ENCODE data around the gene BTNL9. TPM values are rescaled to one million over a fixed set of nuclear protein-coding genes. Genes with fewer than 3 reads are reported as not detected.
A peak's percentile ranks its signal among the peaks of the same experiment; 100 is the strongest.

The BTNL9 gene
- total RNA-seq, 2 donors from 2014 or later, result 0.55 TPM; not detected in 1

DNA sequence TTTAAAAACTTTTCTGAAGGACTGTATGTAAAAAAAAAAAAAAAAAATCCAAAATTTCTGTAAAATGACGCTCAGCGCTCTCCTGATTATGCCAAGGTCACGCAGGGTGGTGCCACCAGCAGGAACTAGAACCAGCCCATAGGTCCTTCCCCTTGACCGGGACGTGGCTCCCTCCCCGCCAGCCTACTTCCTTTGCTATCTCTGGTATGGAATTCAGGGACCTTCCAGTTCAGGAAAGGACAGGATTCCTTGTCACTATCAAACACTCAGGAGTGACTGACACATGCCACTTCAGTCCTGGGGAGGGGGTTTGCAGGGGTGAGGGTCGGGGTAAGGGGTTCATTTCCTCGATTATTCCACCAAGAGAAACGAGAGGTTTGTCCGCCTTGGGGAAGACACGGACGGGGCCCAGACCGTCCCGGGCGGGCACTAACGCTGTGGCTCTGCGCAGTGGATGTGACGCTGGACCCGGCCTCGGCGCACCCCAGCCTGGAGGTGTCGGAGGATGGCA is 18.8 kb downstream of the BTNL9 start:
- Mint-ChIP-seq H3K4me3 (no peak overlapping the region), H3K9me3 (no peaks in the 10 kb centered on the region), H3K36me3 (ENCODE audit: insufficient read depth in 2 of 2) (no peaks in the 10 kb centered on the region), H3K27me3 (ENCODE audit: low read depth) (peaks cover 94% of the 10 kb centered on the region), H3K4me1 (ENCODE audit: low read depth) (peaks cover 18% of the 10 kb centered on the region), H3K27ac (no peak overlapping the region)
- no peak for DNase-seq
- ATAC-seq (replicated peaks in 1 of 2), result no peak

GRCh38 chr5:181059297-181060230 is 19.5 kb downstream of the BTNL9 start:
- ATAC-seq (replicated peaks in 1 of 2) (peak in 1 of 2 donors; percentile 39), DNase-seq (no peak)
- H3K27ac Mint-ChIP-seq, result no peak overlapping the region
- no peaks in the 10 kb centered on the region for H3K36me3 Mint-ChIP-seq (ENCODE audit: insufficient read depth in 2 of 2)
- peak overlapping the region in 1 of 2 donors; percentile 48 for H3K4me3 Mint-ChIP-seq
- peaks cover 11% of the 10 kb centered on the region for H3K4me1 Mint-ChIP-seq (ENCODE audit: low read depth)
- H3K9me3 Mint-ChIP-seq, result no peaks in the 10 kb centered on the region
- peaks cover 87% of the 10 kb centered on the region for H3K27me3 Mint-ChIP-seq (ENCODE audit: low read depth)

GRCh38 chr5:181060231-181060590 is 20.1 kb downstream of the BTNL9 start:
- Mint-ChIP-seq H3K4me1 (ENCODE audit: low read depth) (peaks cover 10% of the 10 kb centered on the region), H3K36me3 (ENCODE audit: insufficient read depth in 2 of 2) (no peaks in the 10 kb centered on the region), H3K27me3 (ENCODE audit: low read depth) (peaks cover 85% of the 10 kb centered on the region), H3K9me3 (no peaks in the 10 kb centered on the region), H3K4me3 (no peak overlapping the region), H3K27ac (no peak overlapping the region)
- DNase-seq, result no peak
- ATAC-seq (replicated peaks in 1 of 2), result no peak

- H3K4me3 Mint-ChIP-seq, result no peak overlapping the region
- H3K36me3 Mint-ChIP-seq (ENCODE audit: insufficient read depth in 2 of 2), result no peaks in the 10 kb centered on the region
- DNase-seq (no peak), ATAC-seq (replicated peaks in 1 of 2) (peak; percentile 29 to 58)
- no peak overlapping the region for H3K27ac Mint-ChIP-seq
- H3K9me3 Mint-ChIP-seq, result no peaks in the 10 kb centered on the region
- H3K27me3 Mint-ChIP-seq (ENCODE audit: low read depth), result peaks cover 84% of the 10 kb centered on the region
- peaks cover 10% of the 10 kb centered on the region for H3K4me1 Mint-ChIP-seq (ENCODE audit: low read depth)
Observed at GRCh38 chr5:181060924-181061323, 20.9 kb downstream of the BTNL9 start.

- H3K27ac Mint-ChIP-seq, result no peak overlapping the region
- H3K27me3 Mint-ChIP-seq (ENCODE audit: low read depth), result peaks cover 84% of the 10 kb centered on the region
- H3K9me3 Mint-ChIP-seq, result no peaks in the 10 kb centered on the region
- no peak for DNase-seq
- peaks cover 10% of the 10 kb centered on the region for H3K4me1 Mint-ChIP-seq (ENCODE audit: low read depth)
- H3K36me3 Mint-ChIP-seq (ENCODE audit: insufficient read depth in 2 of 2), result no peaks in the 10 kb centered on the region
- H3K4me3 Mint-ChIP-seq, result no peak overlapping the region
- ATAC-seq (replicated peaks in 1 of 2), result no peak
Observed at GRCh38 chr5:181061645-181062044, 21.6 kb downstream of the BTNL9 start.

- no peaks in the 10 kb centered on the region for H3K9me3 Mint-ChIP-seq
- no peaks in the 10 kb centered on the region for H3K36me3 Mint-ChIP-seq (ENCODE audit: insufficient read depth in 2 of 2)
- ATAC-seq (replicated peaks in 1 of 2) (no peak), DNase-seq (no peak)
- no peak overlapping the region for H3K27ac Mint-ChIP-seq
- H3K4me3 Mint-ChIP-seq, result no peak overlapping the region
- H3K4me1 Mint-ChIP-seq (ENCODE audit: low read depth), result peaks cover 10% of the 10 kb centered on the region
- peaks cover 81% of the 10 kb centered on the region for H3K27me3 Mint-ChIP-seq (ENCODE audit: low read depth)
Observed at GRCh38 chr5:181062631-181063030, 22.6 kb downstream of the BTNL9 start.

DNA sequence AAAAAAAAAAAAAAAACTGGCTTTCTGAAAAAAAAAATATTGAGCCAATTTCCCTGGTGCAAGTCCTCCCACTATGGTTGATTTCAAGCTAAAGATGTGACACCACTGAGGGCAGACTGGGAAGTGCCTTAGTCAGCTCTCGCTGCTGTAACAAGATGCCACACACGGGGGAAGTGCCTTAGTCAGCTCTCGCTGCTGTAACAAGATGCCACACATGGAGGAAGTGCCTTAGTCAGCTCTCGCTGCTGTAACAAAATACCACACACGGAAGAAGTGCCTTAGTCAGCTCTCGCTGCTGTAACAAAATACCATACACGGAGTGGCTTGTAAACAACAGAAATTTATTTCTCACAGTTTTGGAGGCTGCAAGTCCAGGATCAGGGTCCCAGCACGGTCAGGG is 23.4 kb downstream of the BTNL9 start:
- Mint-ChIP-seq H3K4me1 (ENCODE audit: low read depth) (peaks cover 10% of the 10 kb centered on the region), H3K9me3 (no peaks in the 10 kb centered on the region), H3K27ac (no peak overlapping the region), H3K36me3 (ENCODE audit: insufficient read depth in 2 of 2) (no peaks in the 10 kb centered on the region), H3K4me3 (no peak overlapping the region), H3K27me3 (ENCODE audit: low read depth) (peaks cover 81% of the 10 kb centered on the region)
- DNase-seq (no peak), ATAC-seq (replicated peaks in 1 of 2) (no peak)

- ATAC-seq (replicated peaks in 1 of 2), result no peak
- Mint-ChIP-seq H3K36me3 (ENCODE audit: insufficient read depth in 2 of 2) (no peaks in the 10 kb centered on the region), H3K4me1 (ENCODE audit: low read depth) (peaks cover 9% of the 10 kb centered on the region), H3K27ac (no peak overlapping the region), H3K4me3 (no peak overlapping the region), H3K9me3 (no peaks in the 10 kb centered on the region), H3K27me3 (ENCODE audit: low read depth) (peaks cover 86% of the 10 kb centered on the region)
- no peak for DNase-seq
Observed at GRCh38 chr5:181064987-181065386, 24.9 kb downstream of the BTNL9 start.

DNA sequence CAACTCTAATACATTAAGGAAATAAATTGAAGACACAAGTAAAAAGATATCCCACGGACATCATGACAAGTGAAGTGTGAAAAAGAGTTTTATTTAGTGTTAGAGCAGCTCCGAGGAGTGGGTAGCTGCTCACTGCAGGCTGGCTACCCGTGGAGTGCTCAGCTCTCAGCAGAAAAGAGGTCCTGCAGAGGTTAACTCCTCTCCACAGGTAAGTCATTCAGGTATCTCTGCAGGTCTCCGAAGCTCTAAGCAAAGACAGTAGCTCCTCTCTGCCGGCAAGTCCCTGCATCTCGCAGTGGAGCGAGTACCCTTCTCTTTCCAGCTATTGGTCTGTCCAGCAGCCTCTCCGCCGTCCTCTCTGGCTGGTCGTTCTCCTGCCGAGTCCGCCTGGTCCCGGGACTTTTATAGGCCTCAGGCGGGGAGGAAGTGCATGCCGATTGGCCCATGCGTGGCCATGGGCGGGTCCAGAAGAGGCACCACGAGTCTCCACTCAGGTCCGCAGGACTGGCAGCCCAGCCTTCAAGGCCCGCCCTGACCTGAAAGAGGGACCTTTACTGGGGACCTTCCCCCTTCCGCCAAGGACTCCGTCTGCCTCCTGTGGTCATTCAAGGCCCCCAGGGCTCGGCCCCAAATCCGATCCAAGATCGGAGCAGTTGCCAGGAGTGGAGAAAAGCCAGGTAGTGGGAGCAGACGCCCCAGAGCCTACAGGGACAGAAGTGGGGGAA is 29.9 kb downstream of the BTNL9 start:
- H3K4me1 Mint-ChIP-seq (ENCODE audit: low read depth), result peaks cover 7% of the 10 kb centered on the region
- H3K27me3 Mint-ChIP-seq (ENCODE audit: low read depth), result peaks cover 56% of the 10 kb centered on the region
- H3K4me3 Mint-ChIP-seq, result peak overlapping the region in 1 of 2 donors; percentile 60
- H3K36me3 Mint-ChIP-seq (ENCODE audit: insufficient read depth in 2 of 2), result no peaks in the 10 kb centered on the region
- H3K27ac Mint-ChIP-seq, result no peak overlapping the region
- no peaks in the 10 kb centered on the region for H3K9me3 Mint-ChIP-seq
- peak in 1 of 2 donors; percentile 11 for DNase-seq
- peak in 1 of 2 donors; percentile 41 for ATAC-seq (replicated peaks in 1 of 2)

DNA sequence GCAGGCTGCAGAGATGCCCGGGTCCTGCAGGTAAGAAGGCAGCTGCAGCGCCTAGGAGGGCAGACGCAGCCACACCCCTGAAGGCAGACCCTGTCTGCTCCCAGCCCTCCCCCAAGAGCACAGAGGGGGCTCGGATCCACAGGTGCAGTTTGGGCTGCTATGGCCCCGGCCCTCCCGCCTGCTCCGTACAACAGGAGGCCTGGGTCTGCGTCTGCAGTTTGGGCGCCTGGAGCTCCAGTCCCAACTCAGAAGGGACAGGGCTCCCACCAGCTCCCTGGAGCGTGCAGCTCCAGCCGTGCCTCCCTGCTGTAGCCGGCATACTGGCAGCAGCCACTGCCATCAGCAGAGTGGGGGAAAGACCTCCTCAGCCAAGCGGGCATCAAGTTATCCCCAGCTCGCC is 30.5 kb downstream of the BTNL9 start:
- Mint-ChIP-seq H3K4me1 (ENCODE audit: low read depth) (peaks cover 7% of the 10 kb centered on the region), H3K27me3 (ENCODE audit: low read depth) (peaks cover 50% of the 10 kb centered on the region), H3K9me3 (no peaks in the 10 kb centered on the region), H3K27ac (no peak overlapping the region), H3K4me3 (no peak overlapping the region), H3K36me3 (ENCODE audit: insufficient read depth in 2 of 2) (no peaks in the 10 kb centered on the region)
- DNase-seq (no peak), ATAC-seq (replicated peaks in 1 of 2) (no peak)

DNA sequence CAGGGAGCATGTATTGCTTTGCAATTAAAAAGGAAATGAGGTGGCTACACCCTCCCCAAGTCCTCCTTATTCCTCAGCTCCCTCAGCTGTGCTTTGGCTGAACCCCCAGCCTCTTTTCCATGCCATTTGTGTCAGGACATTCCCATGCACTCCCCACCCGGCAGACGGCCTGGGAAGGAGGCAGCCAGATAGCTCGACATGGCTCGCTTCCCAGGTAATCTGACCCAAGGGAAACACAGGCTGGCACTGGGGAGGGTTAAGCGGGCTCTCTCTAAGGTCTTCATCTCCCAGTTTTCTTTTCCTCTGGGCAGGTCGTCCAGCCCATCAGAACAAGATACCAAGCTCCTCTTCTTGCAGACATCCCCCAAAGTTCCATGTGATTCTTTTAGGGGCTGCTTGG is 31.2 kb downstream of the BTNL9 start:
- DNase-seq, result no peak
- Mint-ChIP-seq H3K4me3 (no peak overlapping the region), H3K27ac (no peak overlapping the region), H3K27me3 (ENCODE audit: low read depth) (peaks cover 43% of the 10 kb centered on the region), H3K4me1 (ENCODE audit: low read depth) (peaks cover 7% of the 10 kb centered on the region), H3K36me3 (ENCODE audit: insufficient read depth in 2 of 2) (no peaks in the 10 kb centered on the region), H3K9me3 (peaks cover 0 to 2% of the 10 kb centered on the region in 2 donors)
- ATAC-seq (replicated peaks in 1 of 2), result no peak

- no peak for DNase-seq
- Mint-ChIP-seq H3K27me3 (ENCODE audit: low read depth) (peaks cover 20% of the 10 kb centered on the region), H3K9me3 (peaks cover 0 to 2% of the 10 kb centered on the region in 2 donors), H3K4me3 (no peak overlapping the region), H3K36me3 (ENCODE audit: insufficient read depth in 2 of 2) (no peaks in the 10 kb centered on the region), H3K4me1 (ENCODE audit: low read depth) (no peaks in the 10 kb centered on the region), H3K27ac (no peak overlapping the region)
- no peak for ATAC-seq (replicated peaks in 1 of 2)
Observed at GRCh38 chr5:181076920-181077319, 36.9 kb downstream of the BTNL9 start.

GRCh38 chr5:181081989-181082388 is 41.9 kb downstream of the BTNL9 start:
- no peak overlapping the region for H3K27ac Mint-ChIP-seq
- H3K27me3 Mint-ChIP-seq (ENCODE audit: low read depth), result peaks cover 61% of the 10 kb centered on the region
- no peaks in the 10 kb centered on the region for H3K36me3 Mint-ChIP-seq (ENCODE audit: insufficient read depth in 2 of 2)
- no peaks in the 10 kb centered on the region for H3K9me3 Mint-ChIP-seq
- no peak for DNase-seq
- H3K4me1 Mint-ChIP-seq (ENCODE audit: low read depth), result no peaks in the 10 kb centered on the region
- ATAC-seq (replicated peaks in 1 of 2), result no peak
- H3K4me3 Mint-ChIP-seq, result no peak overlapping the region

Measured in activated T-cell treated with anti-CD3 and anti-CD28 coated beads, Interleukin-2, amount 50 U/mL, for 72 hours (primary cell).